ENCODE measurements around the gene TGFB3. TPM values are rescaled to one million over a fixed set of nuclear protein-coding genes. Genes with fewer than 3 reads are reported as not detected.

TGFB3 gene
- total RNA-seq, 6 donors from 2014 or later = 6.5 to 28.6 (median 12.3) TPM

DNA sequence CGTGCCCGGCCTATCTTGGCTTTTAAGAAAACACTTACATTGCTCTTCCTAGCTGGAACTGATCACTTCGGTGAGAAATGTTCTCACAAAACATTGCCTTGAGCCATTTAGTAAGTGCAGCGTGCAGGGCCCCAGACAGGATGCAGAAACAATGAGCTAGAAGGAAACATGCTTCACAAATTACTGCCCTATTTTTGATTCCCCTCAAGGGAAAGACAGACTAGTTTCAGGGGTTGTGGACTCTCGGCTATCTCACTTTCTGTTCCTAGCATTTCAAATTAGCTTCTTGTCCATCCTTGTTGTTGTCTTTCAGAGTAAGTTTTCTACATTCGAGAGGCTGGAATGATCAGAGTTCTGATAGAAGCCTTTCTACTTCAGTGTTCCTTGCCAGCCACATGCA is 21.6 kb downstream of the TGFB3 start:
- Histone ChIP-seq H3K27me3 (no peaks in the 10 kb centered on the region), H3K9me3 (no peaks in the 10 kb centered on the region), H3K4me3 (no peak overlapping the region), H3K36me3 (peaks cover 0 to 23% (median 4%) of the 10 kb centered on the region in 4 donors), H3K4me1 (no peaks in the 10 kb centered on the region), H3K27ac (no peak overlapping the region)
- TF ChIP-seq, protein P1, sequence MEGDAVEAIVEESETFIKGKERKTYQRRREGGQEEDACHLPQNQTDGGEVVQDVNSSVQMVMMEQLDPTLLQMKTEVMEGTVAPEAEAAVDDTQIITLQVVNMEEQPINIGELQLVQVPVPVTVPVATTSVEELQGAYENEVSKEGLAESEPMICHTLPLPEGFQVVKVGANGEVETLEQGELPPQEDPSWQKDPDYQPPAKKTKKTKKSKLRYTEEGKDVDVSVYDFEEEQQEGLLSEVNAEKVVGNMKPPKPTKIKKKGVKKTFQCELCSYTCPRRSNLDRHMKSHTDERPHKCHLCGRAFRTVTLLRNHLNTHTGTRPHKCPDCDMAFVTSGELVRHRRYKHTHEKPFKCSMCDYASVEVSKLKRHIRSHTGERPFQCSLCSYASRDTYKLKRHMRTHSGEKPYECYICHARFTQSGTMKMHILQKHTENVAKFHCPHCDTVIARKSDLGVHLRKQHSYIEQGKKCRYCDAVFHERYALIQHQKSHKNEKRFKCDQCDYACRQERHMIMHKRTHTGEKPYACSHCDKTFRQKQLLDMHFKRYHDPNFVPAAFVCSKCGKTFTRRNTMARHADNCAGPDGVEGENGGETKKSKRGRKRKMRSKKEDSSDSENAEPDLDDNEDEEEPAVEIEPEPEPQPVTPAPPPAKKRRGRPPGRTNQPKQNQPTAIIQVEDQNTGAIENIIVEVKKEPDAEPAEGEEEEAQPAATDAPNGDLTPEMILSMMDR (IDR thresholded peaks at IDR 0.05) = no peak
- TF ChIP-seq POLR2AphosphoS5 (IDR thresholded peaks at IDR 0.05) = no peak
- TF ChIP-seq EP300 (IDR thresholded peaks at IDR 0.05) = no peak
- TF ChIP-seq POLR2A (IDR thresholded peaks at IDR 0.05) = no peak
- ATAC-seq (ENCODE audit: low FRiP score in 2 of 2) (no peak), DNase-seq (no peak)
- WGBS, 2 donors = 81 to 92% methylated on average over 6 of the region's 6 CpGs

- Histone ChIP-seq H3K4me1 (no peaks in the 10 kb centered on the region), H3K9me3 (no peaks in the 10 kb centered on the region), H3K4me3 (no peak overlapping the region), H3K27ac (no peak overlapping the region), H3K27me3 (no peaks in the 10 kb centered on the region), H3K36me3 (peaks cover 0 to 23% (median 4%) of the 10 kb centered on the region in 4 donors)
- WGBS, 2 donors = 96% methylated on average over 5 to 9 of the region's 9 CpGs
- no peak for DNase-seq
- no peak for TF ChIP-seq POLR2AphosphoS5 (IDR thresholded peaks at IDR 0.05)
- TF ChIP-seq, protein P1 (IDR thresholded peaks at IDR 0.05) = no peak
- no peak for TF ChIP-seq EP300 (IDR thresholded peaks at IDR 0.05)
- TF ChIP-seq POLR2A (IDR thresholded peaks at IDR 0.05) = no peak
- no peak for ATAC-seq (ENCODE audit: low FRiP score in 2 of 2)
Measured at GRCh38 chr14:75959031-75959430, 22.8 kb downstream of the TGFB3 start.

GRCh38 chr14:75952489-75952888 is 29.3 kb downstream of the TGFB3 start:
- ATAC-seq (ENCODE audit: low FRiP score in 2 of 2) (no peak), DNase-seq (no peak)
- H3K27ac ChIP-seq = no peak overlapping the region
- no peaks in the 10 kb centered on the region for H3K4me1 ChIP-seq
- TF ChIP-seq EP300 (IDR thresholded peaks at IDR 0.05) = no peak
- TF ChIP-seq POLR2AphosphoS5 (IDR thresholded peaks at IDR 0.05) = no peak
- no peak for TF ChIP-seq POLR2A (IDR thresholded peaks at IDR 0.05)
- TF ChIP-seq, protein P1 (IDR thresholded peaks at IDR 0.05) = no peak
- H3K9me3 ChIP-seq = no peaks in the 10 kb centered on the region
- H3K27me3 ChIP-seq = no peaks in the 10 kb centered on the region
- WGBS, 2 donors = 92 to 93% methylated on average over 3 of the region's 3 CpGs
- no peak overlapping the region for H3K4me3 ChIP-seq
- peaks cover 0 to 9% (median 0%) of the 10 kb centered on the region in 4 donors for H3K36me3 ChIP-seq

- no peak for ATAC-seq (ENCODE audit: low FRiP score in 2 of 2)
- no peaks in the 10 kb centered on the region for H3K9me3 ChIP-seq
Measured at GRCh38 chr14:75946785-75947184, 35.0 kb downstream of the TGFB3 start.

More at GRCh38 chr14:75946785-75947184, 35.0 kb downstream of the TGFB3 start:
- no peak for DNase-seq
- WGBS, 2 donors = 90 to 92% methylated on average over 5 of the region's 5 CpGs
- H3K27me3 ChIP-seq = no peaks in the 10 kb centered on the region
- TF ChIP-seq, protein P1 (IDR thresholded peaks at IDR 0.05) = no peak
- TF ChIP-seq POLR2AphosphoS5 (IDR thresholded peaks at IDR 0.05) (no peak), POLR2A (IDR thresholded peaks at IDR 0.05) (no peak), EP300 (IDR thresholded peaks at IDR 0.05) (no peak)
- no peaks in the 10 kb centered on the region for H3K4me1 ChIP-seq
- H3K4me3 ChIP-seq = no peak overlapping the region
- H3K36me3 ChIP-seq = no peaks in the 10 kb centered on the region
- H3K27ac ChIP-seq = no peak overlapping the region

All from upper lobe of left lung (tissue), 6 donors.